ENCODE measurements around the gene PLCE1.

The PLCE1 gene

DNA sequence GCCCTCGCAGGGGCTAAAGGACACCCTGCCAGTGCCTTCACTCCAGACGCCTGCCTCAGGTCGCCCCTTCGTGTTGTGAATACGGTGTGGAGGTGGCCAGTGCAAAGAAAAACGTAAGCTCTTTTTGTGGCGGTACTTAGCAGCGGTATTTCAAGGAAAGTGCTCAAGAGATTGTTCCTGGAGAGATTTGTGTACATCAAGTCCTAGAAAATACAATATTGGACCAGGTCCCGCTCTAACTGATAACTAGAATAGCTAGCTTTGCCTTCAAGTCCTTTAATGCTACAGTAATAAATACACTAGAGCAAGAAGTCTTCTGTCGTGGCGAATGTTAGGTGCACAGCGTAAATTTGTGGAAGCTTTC is 689 bp downstream of the PLCE1 start:
- DNase-seq (ENCODE audit: low read depth in 2 of 2): no peak

DNA sequence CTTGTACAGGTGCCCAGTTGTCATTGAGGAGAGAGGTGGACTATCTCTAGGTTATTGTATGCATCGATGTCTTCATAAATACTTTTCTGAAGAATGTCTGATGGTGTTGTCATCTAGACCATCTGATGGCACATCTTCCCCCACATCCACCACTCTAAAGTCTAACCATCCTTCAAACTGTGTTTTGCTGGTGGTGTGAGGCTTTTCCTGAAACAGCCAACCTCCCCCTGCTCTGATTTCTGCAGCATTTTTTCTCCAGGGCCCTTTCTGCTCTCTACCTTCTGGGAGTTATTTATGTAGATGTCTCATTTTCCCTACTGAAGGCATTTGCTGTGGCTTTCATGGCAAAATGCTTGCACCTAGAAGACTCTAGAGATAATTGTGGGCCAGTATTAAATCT is 1.5 kb downstream of the PLCE1 start:
- DNase-seq (ENCODE audit: low read depth in 2 of 2): no peak

DNA sequence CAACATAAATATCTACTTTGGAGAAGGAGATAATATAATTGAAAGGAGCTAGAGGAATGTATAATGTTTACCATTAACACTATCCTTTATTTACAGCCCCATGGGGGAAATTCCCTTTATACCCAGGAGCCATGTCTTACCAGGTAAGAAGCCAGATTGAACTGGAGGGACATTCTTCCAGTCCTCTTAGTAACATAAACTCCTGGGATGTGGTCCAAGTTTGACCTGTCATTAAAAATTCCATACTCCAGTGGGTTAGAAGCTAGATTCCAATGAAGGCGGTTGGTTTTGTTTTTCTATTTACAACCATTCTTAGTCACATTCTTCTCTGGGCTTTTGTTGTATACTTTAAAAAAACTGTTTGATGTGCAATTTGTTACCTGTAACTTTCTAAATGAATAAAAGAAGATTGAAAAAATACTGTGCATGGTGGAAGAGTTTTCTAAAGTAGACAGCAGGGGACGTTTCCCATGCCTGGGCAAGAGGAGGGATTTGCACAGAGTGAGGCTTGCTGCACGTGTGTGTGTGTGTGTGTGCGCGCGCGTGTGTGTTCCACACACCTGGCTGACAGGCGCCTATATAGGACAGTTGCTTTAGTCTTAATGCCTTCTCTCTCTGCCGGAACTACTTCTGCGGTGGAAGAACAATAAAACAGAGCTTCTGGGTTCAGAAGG is 2.0 kb downstream of the PLCE1 start:
- no peak for DNase-seq (ENCODE audit: low read depth in 2 of 2)

DNA sequence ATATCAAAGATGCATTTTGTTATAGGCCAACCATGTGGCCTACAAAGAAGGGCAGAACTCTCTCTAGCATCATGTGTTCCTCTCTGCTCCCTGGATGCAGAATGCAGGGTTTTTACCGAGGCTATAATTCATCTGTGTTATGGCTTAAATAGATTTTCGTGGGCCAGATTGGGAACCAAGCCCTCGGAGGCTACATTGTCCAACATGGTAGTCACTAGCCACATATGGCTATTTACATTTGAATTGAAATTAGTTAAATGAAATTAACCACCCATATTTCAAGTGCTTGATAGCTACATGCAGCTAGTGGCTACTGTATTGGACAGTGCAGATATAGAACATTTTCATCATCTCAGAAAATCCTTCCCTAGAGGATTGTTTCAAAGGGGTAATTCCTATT is 2.8 kb downstream of the PLCE1 start:
- DNase-seq (ENCODE audit: low read depth in 2 of 2): no peak

DNA sequence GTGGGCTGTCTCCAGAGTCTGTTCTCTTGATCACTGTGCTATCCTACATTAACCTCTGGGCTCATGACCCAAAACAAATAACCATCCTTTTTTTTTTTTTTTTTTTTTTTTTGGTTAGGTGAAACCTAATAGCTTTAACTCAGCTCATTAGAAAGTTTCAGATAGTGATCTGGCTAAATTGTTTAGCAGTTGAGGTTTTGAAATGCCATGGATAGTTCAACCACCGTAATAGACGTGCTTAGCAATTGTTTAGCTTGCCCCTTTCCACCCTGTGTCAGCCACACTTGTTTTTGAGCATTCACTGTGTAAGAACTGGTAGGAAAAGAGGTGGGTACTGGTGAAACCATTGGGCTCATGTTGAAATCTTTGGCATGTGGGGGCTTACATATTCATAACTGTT is 3.8 kb downstream of the PLCE1 start:
- DNase-seq (ENCODE audit: low read depth in 2 of 2): no peak

DNA sequence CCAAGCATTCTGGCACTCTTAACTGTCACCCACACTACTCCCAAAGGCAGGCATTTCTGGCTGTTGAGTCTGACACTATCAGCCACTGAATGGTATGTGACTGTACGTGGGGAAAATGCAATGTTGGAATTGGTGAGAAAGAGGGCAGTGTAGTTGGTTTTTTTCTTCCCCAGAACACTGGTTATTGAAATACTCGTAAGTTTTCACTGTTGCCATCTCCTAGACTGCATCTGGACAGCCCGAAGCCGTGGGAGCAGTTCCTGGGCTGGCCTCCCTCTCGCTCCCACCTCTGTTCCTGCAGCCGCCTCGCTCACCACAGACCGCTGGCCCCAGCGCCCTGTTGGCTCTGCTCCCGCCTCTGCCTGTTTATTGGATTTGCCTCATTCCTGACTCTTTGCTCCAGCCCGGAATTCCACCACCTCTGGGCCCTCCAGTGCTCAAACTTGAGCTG is 5.7 kb downstream of the PLCE1 start:
- DNase-seq (ENCODE audit: low read depth in 2 of 2): no peak

DNA sequence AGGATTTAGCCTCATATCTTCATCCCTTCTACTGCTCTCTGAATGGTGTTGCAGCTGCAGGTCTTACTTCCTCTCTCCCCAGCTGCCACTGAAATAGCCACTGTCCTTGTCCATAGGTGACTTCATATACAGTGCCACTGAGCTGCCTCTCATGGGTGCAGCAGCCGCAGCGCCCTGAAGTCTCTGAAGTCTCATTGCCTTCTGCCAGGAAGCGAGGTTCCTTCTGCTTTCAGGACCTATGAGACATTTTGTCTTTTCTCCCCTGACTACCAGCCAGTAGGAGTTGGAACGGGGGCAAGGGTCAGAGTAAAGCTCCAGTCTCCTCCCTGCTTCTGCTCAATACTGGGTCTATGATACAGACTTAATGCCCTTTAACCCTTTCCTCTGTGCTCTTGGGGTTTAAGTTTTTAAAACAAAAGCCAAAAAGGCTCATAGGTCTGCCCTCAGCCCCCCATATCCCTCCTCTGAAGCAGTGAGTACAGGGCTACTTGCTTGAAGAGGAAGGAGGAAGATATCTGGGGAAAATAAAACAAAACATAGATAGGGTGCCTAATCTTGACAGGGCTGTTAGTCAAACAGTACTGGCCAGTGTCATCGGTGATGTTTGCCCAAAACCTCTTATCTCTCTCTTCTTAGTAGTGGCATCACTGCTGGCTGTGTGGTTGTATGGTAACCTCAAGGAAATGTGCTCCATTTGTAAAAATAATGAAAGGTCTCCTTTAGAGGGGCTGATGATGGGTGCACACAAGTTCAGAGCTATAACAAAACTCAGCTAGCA is 7.1 kb downstream of the PLCE1 start:
- no peak for DNase-seq (ENCODE audit: low read depth in 2 of 2)

DNA sequence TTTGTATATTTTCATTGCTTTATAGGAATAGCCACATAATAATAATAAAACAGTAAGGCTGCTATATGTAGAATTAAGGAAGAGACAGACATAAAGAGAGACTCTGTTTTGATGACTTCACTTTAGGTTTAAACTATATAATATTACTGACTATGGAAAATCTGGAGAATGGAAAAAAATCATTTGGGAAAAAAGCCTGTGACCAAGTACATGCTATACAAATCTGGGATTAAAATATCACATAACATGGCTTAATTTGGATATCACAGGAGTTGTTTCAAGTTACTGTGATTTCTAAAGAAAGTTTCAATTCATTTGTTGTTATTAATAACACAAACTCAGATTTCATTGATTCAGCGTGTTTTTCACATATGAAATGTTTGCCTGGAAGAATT is 7.7 kb downstream of the PLCE1 start:
- no peak for DNase-seq (ENCODE audit: low read depth in 2 of 2)

DNA sequence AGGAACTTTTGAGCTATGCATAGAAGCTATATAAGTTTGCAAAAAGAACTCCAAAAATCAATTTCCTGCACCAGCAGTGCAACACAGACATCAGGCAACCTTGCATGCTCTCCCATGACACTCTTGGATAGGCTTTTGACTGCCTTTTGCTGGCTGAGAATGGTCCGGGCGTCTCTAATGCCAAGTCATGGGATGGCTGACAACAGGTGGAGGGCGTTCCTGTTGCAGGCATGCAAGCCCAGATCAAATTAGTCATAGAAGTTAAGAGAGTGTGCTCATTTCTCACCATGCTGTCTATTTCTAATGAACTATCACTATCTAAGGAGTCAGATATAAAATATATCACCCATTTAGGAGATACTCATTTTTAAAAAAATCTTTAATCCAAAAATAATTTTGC is 8.4 kb downstream of the PLCE1 start:
- no peak for DNase-seq (ENCODE audit: low read depth in 2 of 2)

DNA sequence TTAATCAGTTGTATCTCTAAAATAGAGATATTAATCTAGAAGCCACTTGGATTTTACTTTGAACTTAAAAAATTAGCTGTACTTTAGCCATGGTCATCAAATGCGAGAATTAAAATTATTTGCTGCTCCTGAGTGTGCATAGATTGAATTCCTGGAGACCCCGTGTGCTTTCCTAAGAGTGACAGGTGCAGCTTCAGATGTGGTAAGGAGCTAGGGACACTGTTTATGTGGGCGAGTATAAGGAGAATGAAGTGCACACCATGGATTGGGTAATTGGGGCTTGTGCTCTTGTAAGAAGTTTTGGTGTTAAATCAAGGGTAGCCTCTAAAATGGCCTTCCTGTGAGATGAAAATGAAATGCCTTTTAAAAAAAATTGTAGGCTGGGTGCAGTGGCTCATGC is 9.8 kb downstream of the PLCE1 start:
- DNase-seq (ENCODE audit: low read depth in 2 of 2): no peak

DNA sequence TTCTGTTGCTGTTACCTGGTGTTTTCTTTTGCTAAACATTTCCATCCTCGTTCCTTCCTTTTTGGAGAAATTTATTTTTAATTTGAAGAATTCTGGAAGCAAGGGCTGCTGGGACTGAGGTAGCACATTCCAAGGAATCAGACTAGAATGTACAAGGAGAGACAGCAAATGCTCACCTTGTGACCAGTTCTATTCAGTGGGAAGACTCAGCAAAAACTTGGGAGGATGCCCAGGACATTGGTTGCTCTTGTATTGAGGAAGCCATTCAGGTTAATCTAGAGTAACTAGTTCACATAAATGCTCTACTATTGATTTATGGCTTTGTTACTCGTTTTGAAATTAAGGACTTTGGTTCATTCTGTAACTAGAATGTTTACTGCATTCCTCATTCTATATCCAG is 11.3 kb downstream of the PLCE1 start:
- no peak for DNase-seq (ENCODE audit: low read depth in 2 of 2)

DNA sequence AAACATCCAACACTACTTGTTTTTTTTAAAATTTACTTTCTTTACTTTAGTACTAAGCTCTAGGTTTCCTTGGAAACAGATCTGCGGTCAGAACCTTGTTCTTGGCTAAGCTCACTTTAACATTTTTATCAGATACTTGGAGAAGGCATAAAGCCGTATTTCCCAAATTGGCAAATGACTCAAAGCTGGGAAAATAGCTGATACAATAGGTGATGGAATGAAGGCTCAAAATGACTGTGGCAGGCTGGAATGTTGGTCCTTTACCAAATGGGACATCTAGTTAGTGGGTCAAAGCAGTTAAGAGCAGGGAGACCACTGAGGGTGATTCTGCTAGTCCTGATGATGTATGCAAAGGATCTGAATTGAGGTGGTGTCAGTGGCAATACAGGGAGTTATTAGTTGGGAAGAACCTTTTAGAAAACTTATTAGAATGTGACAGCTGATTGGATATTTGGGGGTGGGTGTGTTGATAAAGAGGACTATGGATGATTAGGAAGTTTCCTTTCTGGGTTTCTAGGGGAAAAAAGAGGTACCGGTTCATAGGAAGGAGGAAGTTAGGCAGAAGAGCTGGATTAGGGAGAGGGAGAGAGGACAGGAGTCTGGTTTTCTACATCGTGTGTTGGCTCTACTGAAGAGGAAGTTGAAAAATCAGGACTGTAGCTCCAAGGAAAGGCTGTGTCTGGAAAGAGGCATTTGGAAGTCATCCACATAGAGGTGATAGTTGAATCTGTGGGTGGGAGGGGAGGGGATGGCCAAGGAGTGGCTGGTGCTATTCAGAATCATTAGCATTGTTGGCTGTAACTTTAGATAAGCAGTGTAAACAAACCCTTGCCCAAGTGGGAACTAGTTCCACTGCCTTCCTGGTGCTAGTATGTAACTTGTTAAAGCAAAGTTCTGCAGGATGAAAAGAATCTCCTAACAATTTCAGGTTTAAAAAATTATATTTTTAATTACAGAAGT is 13.1 kb downstream of the PLCE1 start:
- no peak for DNase-seq (ENCODE audit: low read depth in 2 of 2)

DNA sequence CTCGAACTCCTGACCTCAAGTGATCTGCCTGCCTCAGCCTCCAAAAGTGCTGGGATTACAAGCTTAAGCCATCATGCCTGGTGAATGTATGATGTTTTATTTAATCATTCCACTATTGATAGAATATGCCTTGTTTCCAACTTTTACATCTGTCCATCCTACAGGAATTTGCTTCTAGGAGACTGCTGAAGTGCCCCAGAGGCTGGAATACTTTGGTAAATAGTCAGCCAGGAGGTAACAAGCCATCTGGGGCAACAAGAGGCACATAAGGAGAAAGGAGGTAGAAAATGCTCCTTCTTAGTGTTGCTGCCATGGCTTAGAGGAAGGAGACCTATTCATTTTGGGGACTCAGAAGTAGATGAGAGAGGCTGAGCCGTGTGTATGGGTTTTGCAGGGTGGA is 14.8 kb downstream of the PLCE1 start:
- DNase-seq (ENCODE audit: low read depth in 2 of 2): no peak

DNA sequence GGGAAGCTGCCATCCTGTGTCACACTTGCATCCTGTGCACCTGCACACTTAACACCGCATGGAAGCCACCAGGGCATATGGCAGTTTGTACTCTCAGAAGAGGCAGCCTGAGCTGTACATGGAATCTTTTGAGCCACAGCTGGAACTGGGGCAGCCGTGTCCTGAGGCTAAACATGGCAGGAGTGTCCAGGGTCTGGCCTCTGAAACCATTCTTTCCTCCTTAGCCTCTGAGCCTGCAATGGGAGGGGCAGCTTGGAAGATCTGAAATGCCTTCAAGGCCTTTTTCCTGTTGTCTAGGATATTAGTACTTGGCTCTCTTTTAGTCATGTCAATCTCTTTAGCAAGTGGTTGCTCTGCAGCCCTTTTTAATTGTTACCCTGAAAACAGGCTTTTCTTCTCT is 16.4 kb downstream of the PLCE1 start:
- no peak for DNase-seq (ENCODE audit: low read depth in 2 of 2)

DNA sequence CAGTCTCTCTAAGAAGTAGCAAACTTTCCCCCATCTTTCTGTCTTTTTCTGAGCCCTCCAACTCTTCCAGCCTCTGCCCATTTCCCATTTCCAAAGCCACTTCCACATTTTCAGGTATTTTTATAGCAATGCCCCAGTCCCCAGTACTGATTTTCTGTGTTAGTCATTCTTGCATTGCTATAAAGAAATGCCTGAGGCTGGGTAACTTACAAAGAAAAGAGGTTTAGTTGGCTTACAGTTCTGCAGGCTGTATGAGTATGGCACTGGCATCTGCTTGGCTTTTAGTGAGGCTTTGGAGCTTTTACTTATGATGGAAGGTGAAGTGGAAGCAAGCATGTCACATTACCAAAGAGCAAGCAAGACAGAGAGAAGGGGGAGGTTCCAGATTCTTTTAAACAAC is 17.2 kb downstream of the PLCE1 start:
- DNase-seq (ENCODE audit: low read depth in 2 of 2): no peak

DNA sequence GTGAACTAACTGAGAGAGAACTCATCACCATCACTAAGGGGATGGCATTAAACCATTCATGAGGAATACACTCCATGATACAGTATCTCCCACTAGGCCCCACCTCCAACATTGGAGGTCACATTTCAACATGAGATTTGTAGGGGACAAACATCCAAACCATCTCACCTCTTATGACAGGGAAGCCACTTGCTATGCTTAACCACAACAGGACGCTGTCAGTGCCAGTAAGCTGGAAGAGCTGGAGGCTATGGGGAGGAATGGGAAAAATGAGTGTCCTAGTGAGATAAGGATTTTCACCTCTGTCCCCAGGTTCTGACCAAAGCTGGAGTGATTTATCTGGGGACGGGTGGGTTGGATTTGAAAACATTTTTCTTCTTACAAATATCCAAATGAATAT is 17.6 kb downstream of the PLCE1 start:
- no peak for DNase-seq (ENCODE audit: low read depth in 2 of 2)

DNA sequence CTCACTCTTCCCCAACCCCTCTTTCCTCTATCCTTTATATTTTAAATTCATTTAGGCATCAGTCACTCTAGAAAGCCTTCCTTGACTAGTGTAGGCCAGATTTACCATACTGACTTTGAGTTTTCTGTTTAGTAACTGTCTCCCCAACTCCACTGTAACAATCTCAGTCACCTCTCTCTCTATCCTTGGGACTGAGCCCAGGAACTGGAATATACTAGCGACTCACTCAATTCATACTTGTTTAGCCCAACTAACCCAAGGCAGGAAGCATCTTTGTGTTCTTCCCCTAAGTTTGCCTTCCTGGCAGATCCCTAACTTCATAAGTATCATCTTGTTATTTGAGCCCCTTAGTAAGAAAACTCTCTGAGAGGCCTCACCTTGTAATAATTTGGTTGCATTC is 19.1 kb downstream of the PLCE1 start:
- DNase-seq (ENCODE audit: low read depth in 2 of 2): no peak

DNA sequence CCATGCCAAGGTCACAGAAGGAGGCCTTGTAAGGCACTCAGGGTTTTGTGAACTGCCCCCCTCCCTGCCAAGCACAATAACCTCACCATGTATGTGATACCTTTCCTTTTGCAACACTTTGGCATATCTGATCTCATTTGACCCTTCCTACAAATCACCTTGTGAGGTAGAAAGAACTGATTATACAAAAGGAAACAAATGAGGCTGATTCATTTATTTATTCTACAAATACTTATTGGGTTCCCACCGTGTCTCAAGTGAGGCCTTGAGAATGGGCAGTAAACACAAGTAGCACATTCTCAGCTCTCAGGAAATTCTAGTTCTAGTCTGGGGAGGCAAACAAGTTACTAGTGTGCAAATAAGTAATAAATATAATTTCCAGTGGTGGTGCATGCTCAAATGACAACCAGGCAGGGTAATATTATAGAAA is 19.6 kb downstream of the PLCE1 start:
- DNase-seq (ENCODE audit: low read depth in 2 of 2): no peak

DNA sequence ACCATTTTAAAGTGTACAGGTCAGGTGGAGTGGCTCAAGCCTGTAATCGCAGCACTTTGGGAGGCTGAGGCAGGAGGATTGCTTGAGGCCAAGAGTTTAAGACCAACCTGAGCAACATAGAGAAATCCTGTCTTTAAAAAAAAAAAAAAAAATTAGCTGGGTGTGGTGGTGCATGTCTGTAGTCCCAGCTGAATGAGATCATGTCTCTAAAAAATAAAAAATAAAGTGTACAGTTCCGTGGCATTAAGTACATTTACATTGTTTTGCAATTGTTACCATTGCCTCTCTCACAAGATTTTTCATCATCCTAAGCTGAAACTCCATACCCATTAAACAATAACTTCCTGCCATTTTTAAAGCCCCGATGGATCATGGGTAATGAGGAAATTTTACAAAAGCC is 20.6 kb downstream of the PLCE1 start:
- no peak for DNase-seq (ENCODE audit: low read depth in 2 of 2)

DNA sequence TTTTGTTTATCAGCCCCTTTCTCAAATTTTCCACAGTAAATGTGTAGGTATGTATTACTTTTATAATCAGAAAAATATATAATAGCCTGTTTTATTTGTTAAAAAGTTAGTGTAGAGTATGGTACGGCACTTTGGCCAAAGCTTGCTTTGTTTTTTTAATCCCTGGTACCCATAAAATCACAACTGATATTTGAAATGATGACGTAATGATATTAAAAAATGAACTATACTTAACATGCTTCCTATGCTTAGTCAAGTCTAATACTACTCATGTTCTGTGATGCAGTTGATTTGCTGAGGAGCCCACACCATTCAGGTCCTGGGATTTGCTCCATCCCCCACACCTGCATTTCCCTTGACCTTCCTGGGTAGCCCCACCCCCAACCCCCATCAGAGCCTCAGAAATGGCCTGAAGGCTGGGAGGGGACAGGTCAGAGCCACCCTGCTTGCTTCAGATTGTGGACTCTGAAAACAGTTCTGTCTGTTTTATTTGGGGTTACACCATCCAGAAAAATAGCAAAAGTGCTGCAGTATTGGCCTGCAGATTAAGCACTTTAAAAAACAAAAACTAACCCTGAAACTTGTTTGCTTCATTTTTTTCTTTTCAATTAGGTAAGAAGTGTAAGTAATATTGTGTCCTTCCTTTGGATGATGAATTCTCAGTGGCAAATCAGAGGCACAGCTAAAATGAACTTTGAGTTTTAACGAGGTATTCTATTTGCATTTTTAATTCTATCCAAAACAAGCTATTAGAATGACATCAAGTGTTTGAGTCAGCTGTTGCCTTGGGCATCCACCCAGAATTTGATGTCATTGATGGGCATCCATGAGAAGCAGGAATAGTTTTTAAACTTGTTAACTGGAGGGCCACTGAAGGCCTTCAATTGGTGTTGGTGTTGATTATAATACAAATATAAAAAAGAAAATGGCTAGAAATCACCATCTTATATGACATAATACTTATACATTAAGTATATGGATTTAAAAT is 23.3 kb downstream of the PLCE1 start:
- DNase-seq (ENCODE audit: low read depth in 2 of 2): no peak

DNA sequence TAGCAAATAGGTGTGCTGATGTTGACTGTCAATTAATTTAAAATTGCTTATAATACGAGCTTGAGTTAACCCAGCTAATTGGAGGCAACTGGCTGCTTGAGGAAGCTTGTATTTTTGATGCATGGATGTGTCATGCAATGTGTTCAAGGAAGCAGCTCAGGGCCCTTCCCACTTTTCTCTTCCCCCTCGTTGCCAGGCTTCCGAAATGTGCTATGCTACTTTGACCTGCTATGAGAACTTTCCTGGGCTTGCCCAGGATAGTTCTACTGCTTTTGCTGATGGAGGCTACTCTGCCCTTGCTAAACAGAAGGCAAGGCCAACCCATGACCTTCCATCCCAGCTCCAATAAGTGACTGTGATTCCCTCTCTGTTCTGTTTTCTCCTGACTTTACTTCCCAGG is 24.4 kb downstream of the PLCE1 start:
- DNase-seq (ENCODE audit: low read depth in 2 of 2): no peak

Data from stimulated activated CD8-positive, alpha-beta memory T cell treated with anti-CD3 and anti-CD28 coated beads, Interleukin-15, amount 100 ng/mL, for 48 hours (primary cell).